Breast epithelium (tissue), 4 donors: ENCODE results near the gene OR6B1. TPM values are rescaled to one million over a fixed set of nuclear protein-coding genes. Genes with fewer than 3 reads are reported as not detected.

Source experiments
- DNase-seq, 2 donors: peaks; one replicate each; pipeline ENCODE4 v3.0.0-alpha.2; 2019; ENCODE audit warnings: low spot score in 2 of 2
- H3K27ac ChIP-seq, 2 donors: fragments of 200-600 bp; sonication (generic) in 1 of 2; one replicate each; pipeline ENCODE4 v1.5.1; 2016 to 2019; ENCODE audit warnings: mild to moderate bottlenecking in 1 of 2
- H3K27me3 ChIP-seq, 2 donors: fragments of 200-600 bp; sonication (generic) in 1 of 2; one replicate each; pipeline versions ENCODE4 v1.5.1 to v1.6.0; 2017 to 2019; ENCODE audit warnings: control low read depth in 1 of 2, mild to moderate bottlenecking in 1 of 2
- H3K36me3 ChIP-seq: fragments of 200-600 bp; one replicate; pipeline ENCODE4 v1.5.1; 2019
- H3K4me1 ChIP-seq, 2 donors: fragments of 200-600 bp; sonication (generic); one replicate each; pipeline ENCODE4 v1.5.1; 2016 to 2019; ENCODE audit warnings: control low read depth in 1 of 2
- H3K4me3 ChIP-seq, 3 donors: fragments of 200-600 bp; sonication (generic); 1 replicate in 2 of 3; 2 replicates in 1 of 3; pipeline ENCODE4 v1.5.1; 2016 to 2019; ENCODE audit warnings: mild to moderate bottlenecking in 3 of 3, moderate library complexity in 2 of 3
- H3K9me3 ChIP-seq, 2 donors: fragments of 200-600 bp; sonication (generic) in 1 of 2; one replicate each; pipeline ENCODE4 v1.5.1; 2016 to 2019; ENCODE audit warnings: control low read depth in 1 of 2
- CTCF ChIP-seq, 3 donors: fragments of 450-650 bp; IDR thresholded peaks; one replicate each; pipeline ENCODE4 v1.5.1; 2016 to 2017; ENCODE audit warnings: antibody characterized with exemption in 3 of 3, mild to moderate bottlenecking in 3 of 3, moderate library complexity in 3 of 3
- POLR2A ChIP-seq: fragments of 450-650 bp; IDR thresholded peaks from one replicate; pipeline ENCODE4 v1.6.1; 2016; ENCODE audit warnings: antibody characterized with exemption, mild to moderate bottlenecking, moderate library complexity
- POLR2AphosphoS5 ChIP-seq, 3 donors: sonication (generic); formaldehyde crosslinking; IDR thresholded peaks; one replicate each; pipeline ENCODE4 v1.6.1; 2017; ENCODE audit warnings: antibody characterized with exemption in 3 of 3
- intact Hi-C: fragments of 100-400 bp; cut with DNase I; formaldehyde crosslinking; loops from one replicate; pipeline ENCODE4 v1.15.1; 2023; ENCODE audit warnings: low total_unique reads
- total RNA-seq, 3 donors: library from RNA; depleted of rRNA; stranded (reverse); fragments of >200 nt; gene quantifications; one replicate each; pipeline ENCODE4 v1.1.0, GENCODE V29; 2016

The OR6B1 gene
- total RNA-seq, 3 donors from 2014 or later: not detected

GRCh38 chr7:144057954-144058353, 57.8 kb downstream of the OR6B1 start:
- Histone ChIP-seq H3K27me3 (no peaks in the 10 kb centered on the region), H3K36me3 (no peaks in the 10 kb centered on the region), H3K4me1 (no peaks in the 10 kb centered on the region), H3K9me3 (no peaks in the 10 kb centered on the region), H3K27ac (no peak overlapping the region), H3K4me3 (no peak overlapping the region)
- intact Hi-C loops: no loop called here
- no peak for DNase-seq
- no peak for TF ChIP-seq POLR2A
- TF ChIP-seq CTCF (IDR thresholded peaks at IDR 0.05): no peak
- no peak for TF ChIP-seq POLR2AphosphoS5 (IDR thresholded peaks at IDR 0.05)

Other genes starting within 250 kb of the OR6B1 start
- gene CTAGE6, start 242.6 kb upstream of the OR6B1 start, total RNA-seq: 1 to 10 TPM in 1 of 3 donors, under 1 TPM in 1, not detected in 1; 0.96 to 2.3 TPM
- gene TCAF1, start 98.1 kb upstream of the OR6B1 start, total RNA-seq: 10 to 100 TPM; 44.5 to 51.4 (median 49.8) TPM
- gene OR2F2, start 65.1 kb upstream of the OR6B1 start, total RNA-seq: not detected
- under 1 TPM in 1 of 3 donors, not detected in 2; 0.15 TPM for gene OR2F1, start 45.5 kb upstream of the OR6B1 start, total RNA-seq
- not detected for gene OR2A5, start 48.6 kb downstream of the OR6B1 start, total RNA-seq
- not detected for gene OR2A25, start 69.5 kb downstream of the OR6B1 start, total RNA-seq
- gene OR2A12, start 86.0 kb downstream of the OR6B1 start, total RNA-seq: not detected
- gene OR2A2, start 109.3 kb downstream of the OR6B1 start, total RNA-seq: not detected
- gene OR2A14, start 122.9 kb downstream of the OR6B1 start, total RNA-seq: not detected
- 10 to 100 TPM in 1 of 3 donors, 1 to 10 TPM in 1, under 1 TPM in 1; 0.80 to 31.5 (median 8.8) TPM for gene CTAGE4, start 183.1 kb downstream of the OR6B1 start, total RNA-seq
- 10 to 100 TPM in 2 of 3 donors, 1 to 10 TPM in 1; 4.3 to 31.8 (median 15.4) TPM for gene ARHGEF35, start 195.5 kb downstream of the OR6B1 start, total RNA-seq
- gene OR2A42, start 239.3 kb downstream of the OR6B1 start, total RNA-seq: under 1 TPM; under 0.01 to 0.66 (median 0.15) TPM